Adrenal gland (tissue), 5 donors: ENCODE data around the gene RASAL1.

ENCODE experiments used
- POLR2A ChIP-seq, 2 donors: fragments of 450-650 bp; IDR thresholded peaks; one replicate each; pipeline ENCODE4 v1.6.1; 2017; ENCODE audit warnings: antibody characterized with exemption in 2 of 2, mild to moderate bottlenecking in 2 of 2, moderate library complexity in 1 of 2
- TF ChIP-seq, protein P1 (sequence below), 6 experiments: fragments of 450-650 bp in 4 of 6; fragments of 200-600 bp in 2 of 6; sonication (generic) in 1 of 6; IDR thresholded peaks; 1 replicate in 5 of 6; 2 replicates in 1 of 6; pipeline versions ENCODE4 v1.5.1 to v1.8.0; 2016 to 2021; ENCODE audit warnings: antibody characterized with exemption in 6 of 6, mild to moderate bottlenecking in 2 of 6, moderate library complexity in 1 of 6
- donor health status: DM: no; HTN: no; CAD: no.

DNA sequence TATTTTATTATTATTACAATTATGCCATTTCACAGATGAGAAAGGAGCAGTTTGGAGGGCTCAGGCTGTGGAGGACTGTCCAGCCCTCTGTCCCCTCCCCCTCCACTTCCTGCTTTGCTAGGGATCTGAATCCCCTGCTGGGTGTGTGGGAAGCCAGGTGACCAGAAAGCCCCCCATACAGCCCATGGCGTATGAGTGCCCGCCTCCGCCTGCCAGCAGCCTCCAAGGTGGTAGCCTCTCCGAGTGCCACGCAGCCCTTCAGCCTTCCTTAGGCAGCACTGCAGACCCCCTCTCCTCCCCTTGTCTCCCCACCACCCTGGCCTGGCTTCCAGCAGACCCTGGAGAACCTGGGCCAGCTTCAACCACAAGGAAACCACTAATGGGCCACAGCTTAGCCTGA lies 66.4 kb downstream of the RASAL1 start:
- TF ChIP-seq, protein P1, sequence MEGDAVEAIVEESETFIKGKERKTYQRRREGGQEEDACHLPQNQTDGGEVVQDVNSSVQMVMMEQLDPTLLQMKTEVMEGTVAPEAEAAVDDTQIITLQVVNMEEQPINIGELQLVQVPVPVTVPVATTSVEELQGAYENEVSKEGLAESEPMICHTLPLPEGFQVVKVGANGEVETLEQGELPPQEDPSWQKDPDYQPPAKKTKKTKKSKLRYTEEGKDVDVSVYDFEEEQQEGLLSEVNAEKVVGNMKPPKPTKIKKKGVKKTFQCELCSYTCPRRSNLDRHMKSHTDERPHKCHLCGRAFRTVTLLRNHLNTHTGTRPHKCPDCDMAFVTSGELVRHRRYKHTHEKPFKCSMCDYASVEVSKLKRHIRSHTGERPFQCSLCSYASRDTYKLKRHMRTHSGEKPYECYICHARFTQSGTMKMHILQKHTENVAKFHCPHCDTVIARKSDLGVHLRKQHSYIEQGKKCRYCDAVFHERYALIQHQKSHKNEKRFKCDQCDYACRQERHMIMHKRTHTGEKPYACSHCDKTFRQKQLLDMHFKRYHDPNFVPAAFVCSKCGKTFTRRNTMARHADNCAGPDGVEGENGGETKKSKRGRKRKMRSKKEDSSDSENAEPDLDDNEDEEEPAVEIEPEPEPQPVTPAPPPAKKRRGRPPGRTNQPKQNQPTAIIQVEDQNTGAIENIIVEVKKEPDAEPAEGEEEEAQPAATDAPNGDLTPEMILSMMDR (IDR thresholded peaks at IDR 0.05) = no peak
- no peak for TF ChIP-seq POLR2A (IDR thresholded peaks at IDR 0.05)
